ENCODE results near the gene KIT. TPM values are rescaled to one million over a fixed set of nuclear protein-coding genes. Genes with fewer than 3 reads are reported as not detected.

The KIT gene
- total and polyA plus RNA-seq, 2 of the 4 experiments (the other 2 are of a cell fraction) = 3.3 to 5.9 TPM

- Histone ChIP-seq H3K36me3 (ENCODE audit: control insufficient read depth, insufficient read depth, low read length) (peaks cover 6% of the 10 kb centered on the region), H2BK120ac (ENCODE audit: low read depth, low read length) (no peak overlapping the region), H3K27me3 (ENCODE audit: control insufficient read depth, insufficient read depth, low read length) (no peaks in the 10 kb centered on the region), H4K5ac (ENCODE audit: low read depth, low read length) (no peak overlapping the region), H3K18ac (ENCODE audit: low read depth, low read length) (no peak overlapping the region), H3K23ac (ENCODE audit: low read depth, low read length) (no peak overlapping the region), H4K20me1 (ENCODE audit: insufficient read depth, low read length) (no peaks in the 10 kb centered on the region), H2AFZ (replicated peaks; ENCODE audit: low read length, poor library complexity) (no peak overlapping the region), H3K4ac (ENCODE audit: low read depth, low read length) (no peak overlapping the region), H3K27ac (ENCODE audit: insufficient read depth, low read length) (no peak overlapping the region), H2AK9ac (replicated peaks; ENCODE audit: low read depth, low read length, poor library complexity) (no peak overlapping the region), H3K79me1 (ENCODE audit: low read depth in 1 of 2, low read length in 2 of 2) (no peaks in the 10 kb centered on the region), H3K14ac (replicated peaks; ENCODE audit: low read depth, low read length) (no peak overlapping the region), H4K8ac (ENCODE audit: low read depth in 2 of 2, low read length in 2 of 2) (no peak overlapping the region), H3K9me3 (ENCODE audit: control insufficient read depth, insufficient read depth, low read length) (no peaks in the 10 kb centered on the region), H3K56ac (ENCODE audit: extremely low read depth, insufficient read depth, low read length) (no peak overlapping the region), H3K4me1 (ENCODE audit: control insufficient read depth, insufficient read depth, low read length) (peaks cover 9% of the 10 kb centered on the region), H3K9me1 (ENCODE audit: insufficient read depth, low read length) (0 out of 2 replicates have a peak, but pooled peaks cover 3% of the 10 kb centered on the region), H2BK15ac (ENCODE audit: low read depth, low read length) (no peak overlapping the region), H3K4me3 (ENCODE audit: insufficient read depth, low read depth, low read length) (no peak overlapping the region), H3K9ac (ENCODE audit: low read depth, low read length) (no peak overlapping the region), H2AK5ac (ENCODE audit: low read depth, low read length) (no peak overlapping the region), H4K91ac (ENCODE audit: insufficient read depth, low read depth, low read length) (no peak overlapping the region), H2BK5ac (ENCODE audit: low read depth, low read length, poor library complexity, severe bottlenecking) (no peak overlapping the region), H2BK20ac (ENCODE audit: low read depth, low read length) (no peak overlapping the region), H3K4me2 (ENCODE audit: low read depth, low read length) (no peak overlapping the region)
- dilution Hi-C loops (cut with HindIII; ENCODE audit: low sequenced_read_pairs, unreplicated experiment) (no loop called here), in situ Hi-C loops (cut with MboI; ENCODE audit: low sequenced_read_pairs) (no loop called here), intact Hi-C loops (cut with micrococcal nuclease) (no loop called here)
- ATAC-seq (ENCODE audit: low read depth) (no peak), DNase-seq (no peak)
- WGBS, 2 experiments (ENCODE audit: extremely low coverage in 2 of 2, insufficient read length in 1 of 2) = no CpG with 5 or more reads among the region's 2 CpGs
- ChIA-PET CTCF (no interaction called here), POLR2A (ENCODE audit: unreplicated experiment) (no interaction called here)
- no TSS peak for BruUV-seq (replicated peaks)
- no peak for TF ChIP-seq USF2 (IDR thresholded peaks at IDR 0.05; ENCODE audit: low read depth, low read length)
- TF ChIP-seq MXI1 (IDR thresholded peaks at IDR 0.05; ENCODE audit: borderline replicate concordance, low read depth, low read length) = no peak
- TF ChIP-seq FOS (IDR thresholded peaks at IDR 0.05; ENCODE audit: low read depth, low read length) = no peak
- TF ChIP-seq SMC3 (IDR thresholded peaks at IDR 0.05; ENCODE audit: low read depth, low read length) = no peak
- TF ChIP-seq MAZ (IDR thresholded peaks at IDR 0.05; ENCODE audit: borderline replicate concordance, low read depth, low read length) = no peak
- TF ChIP-seq RFX5 (IDR thresholded peaks at IDR 0.05; ENCODE audit: low read depth, low read length) = no peak
- TF ChIP-seq NFE2L2 (IDR thresholded peaks at IDR 0.05; ENCODE audit: low read depth, low read length) = no peak
- TF ChIP-seq ELK1 (IDR thresholded peaks at IDR 0.05; ENCODE audit: borderline replicate concordance, low read depth, low read length) = no peak
- TF ChIP-seq CTCF (conservative IDR thresholded peaks at IDR 0.05; ENCODE audit: low read depth, low read length) = no peak
- TF ChIP-seq POLR2A (IDR thresholded peaks at IDR 0.05; ENCODE audit: low read depth, low read length) = no peak
- TF ChIP-seq RCOR1 (IDR thresholded peaks at IDR 0.05; ENCODE audit: insufficient replicate concordance, low read length) = no peak
- TF ChIP-seq CHD1 (IDR thresholded peaks at IDR 0.05; ENCODE audit: low read depth, low read length) = no peak
- TF ChIP-seq MAFK (IDR thresholded peaks at IDR 0.05; ENCODE audit: low read depth, low read length) = no peak
- no peak for TF ChIP-seq CEBPB (IDR thresholded peaks at IDR 0.05; ENCODE audit: low read depth, low read length)
- no peak for TF ChIP-seq BHLHE40 (IDR thresholded peaks at IDR 0.05; ENCODE audit: low read depth, low read length)
- TF ChIP-seq RAD21 (IDR thresholded peaks at IDR 0.05; ENCODE audit: low read length) = no peak
Measured at GRCh38 chr4:54712206-54712605, 54.4 kb downstream of the KIT start.

All from IMR-90 (cell line).